Tibial nerve (tissue), 4 donors: ENCODE measurements around the gene YEATS4.

Source experiments
- CTCF ChIP-seq, 5 experiments: fragments of 200-600 bp in 3 of 5; fragments of 450-650 bp in 2 of 5; sonication (generic) in 3 of 5; IDR thresholded peaks; one replicate each; pipeline ENCODE4 v1.5.1; 2016 to 2019; ENCODE audit warnings: antibody characterized with exemption in 5 of 5, mild to moderate bottlenecking in 3 of 5, moderate library complexity in 2 of 5
- EP300 ChIP-seq, 2 donors: sonication (generic); formaldehyde crosslinking; IDR thresholded peaks; one replicate each; pipeline ENCODE4 v1.6.1; 2017; ENCODE audit warnings: antibody characterized with exemption in 2 of 2, mild to moderate bottlenecking in 1 of 2

DNA sequence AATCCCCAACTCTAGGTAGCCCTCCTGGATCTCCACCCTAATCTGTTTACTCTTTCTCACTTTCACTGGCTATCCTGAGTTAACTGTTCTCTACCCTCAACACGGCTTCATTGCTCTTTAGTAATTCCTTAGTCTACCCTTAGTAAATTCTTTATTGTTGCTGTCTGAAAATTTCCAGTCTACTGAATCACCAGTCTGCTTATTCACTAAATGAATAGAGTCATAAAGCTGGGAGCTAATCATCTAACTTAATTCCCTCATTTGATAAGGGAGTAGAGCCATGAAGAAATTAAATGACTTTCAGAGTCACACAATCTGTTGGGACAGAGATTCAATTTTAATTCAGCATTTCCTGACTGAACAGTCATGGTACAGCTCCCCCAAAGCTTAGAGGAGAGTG is 36.5 kb downstream of the YEATS4 start:
- TF ChIP-seq EP300 (IDR thresholded peaks at IDR 0.05) (no peak), CTCF (IDR thresholded peaks at IDR 0.05) (no peak)
